ENCODE results near the gene ERCC6L2.

The ERCC6L2 gene

GRCh38 chr9:95839012-95839411 lies 36.5 kb upstream of the ERCC6L2 start:
- no peaks in the 10 kb centered on the region for H3K36me3 ChIP-seq (ENCODE audit: control insufficient read depth, insufficient read depth, low read length)
- TF ChIP-seq CTCF (IDR thresholded peaks at IDR 0.05): no peak

GRCh38 chr9:95840074-95840473 lies 35.4 kb upstream of the ERCC6L2 start:
- Histone ChIP-seq H3K4me1 (no peaks in the 10 kb centered on the region), H3K4me3 (ENCODE audit: low read depth, low read length) (no peak overlapping the region), H3K9me3 (ENCODE audit: control insufficient read depth, low read length) (no peaks in the 10 kb centered on the region), H3K27me3 (ENCODE audit: control insufficient read depth, insufficient read depth, low read length) (no peaks in the 10 kb centered on the region), H3K27ac (no peak overlapping the region), H3K9ac (no peak overlapping the region), H2AFZ (no peak overlapping the region), H3K36me3 (ENCODE audit: control insufficient read depth, insufficient read depth, low read length) (no peaks in the 10 kb centered on the region), H3K4me2 (ENCODE audit: low read length) (no peak overlapping the region), H3K79me2 (no peaks in the 10 kb centered on the region)
- TF ChIP-seq CTCF (IDR thresholded peaks at IDR 0.05): no peak

More at GRCh38 chr9:95839012-95839411, 36.5 kb upstream of the ERCC6L2 start:
- Histone ChIP-seq H3K9ac (no peak overlapping the region), H3K27ac (no peak overlapping the region), H3K4me1 (no peaks in the 10 kb centered on the region), H3K9me3 (ENCODE audit: control insufficient read depth, low read length) (no peaks in the 10 kb centered on the region), H3K4me3 (ENCODE audit: low read depth, low read length) (no peak overlapping the region), H3K4me2 (ENCODE audit: low read length) (no peak overlapping the region), H2AFZ (no peak overlapping the region), H3K79me2 (no peaks in the 10 kb centered on the region), H3K27me3 (ENCODE audit: control insufficient read depth, insufficient read depth, low read length) (no peaks in the 10 kb centered on the region)

GRCh38 chr9:95841377-95841776 lies 34.1 kb upstream of the ERCC6L2 start:
- no peaks in the 10 kb centered on the region for H3K4me1 ChIP-seq
- H2AFZ ChIP-seq: no peak overlapping the region
- no peak overlapping the region for H3K4me3 ChIP-seq (ENCODE audit: low read depth, low read length)
- H3K9ac ChIP-seq: no peak overlapping the region
- H3K36me3 ChIP-seq (ENCODE audit: control insufficient read depth, insufficient read depth, low read length): no peaks in the 10 kb centered on the region
- no peaks in the 10 kb centered on the region for H3K27me3 ChIP-seq (ENCODE audit: control insufficient read depth, insufficient read depth, low read length)
- no peak overlapping the region for H3K4me2 ChIP-seq (ENCODE audit: low read length)
- H3K27ac ChIP-seq: no peak overlapping the region
- H3K9me3 ChIP-seq (ENCODE audit: control insufficient read depth, low read length): no peaks in the 10 kb centered on the region
- no peaks in the 10 kb centered on the region for H3K79me2 ChIP-seq
- TF ChIP-seq CTCF (IDR thresholded peaks at IDR 0.05): no peak

GRCh38 chr9:95845751-95846150 lies 29.7 kb upstream of the ERCC6L2 start:
- Histone ChIP-seq H3K79me2 (no peaks in the 10 kb centered on the region), H3K4me1 (no peaks in the 10 kb centered on the region), H2AFZ (no peak overlapping the region), H3K9ac (no peak overlapping the region), H3K4me2 (ENCODE audit: low read length) (no peak overlapping the region), H3K36me3 (ENCODE audit: control insufficient read depth, insufficient read depth, low read length) (no peaks in the 10 kb centered on the region), H3K4me3 (ENCODE audit: low read depth, low read length) (no peak overlapping the region), H3K27ac (no peak overlapping the region), H3K9me3 (ENCODE audit: control insufficient read depth, low read length) (no peaks in the 10 kb centered on the region), H3K27me3 (ENCODE audit: control insufficient read depth, insufficient read depth, low read length) (no peaks in the 10 kb centered on the region)
- TF ChIP-seq CTCF (IDR thresholded peaks at IDR 0.05): no peak

GRCh38 chr9:95848764-95849163 lies 26.7 kb upstream of the ERCC6L2 start:
- H3K9me3 ChIP-seq (ENCODE audit: control insufficient read depth, low read length): no peaks in the 10 kb centered on the region
- no peaks in the 10 kb centered on the region for H3K36me3 ChIP-seq (ENCODE audit: control insufficient read depth, insufficient read depth, low read length)
- H3K27me3 ChIP-seq (ENCODE audit: control insufficient read depth, insufficient read depth, low read length): no peaks in the 10 kb centered on the region
- H3K4me2 ChIP-seq (ENCODE audit: low read length): no peak overlapping the region
- no peak for TF ChIP-seq CTCF (IDR thresholded peaks at IDR 0.05)
- H3K27ac ChIP-seq: no peak overlapping the region
- no peak overlapping the region for H3K4me3 ChIP-seq (ENCODE audit: low read depth, low read length)
- H3K4me1 ChIP-seq: no peaks in the 10 kb centered on the region
- H3K79me2 ChIP-seq: no peaks in the 10 kb centered on the region
- H2AFZ ChIP-seq: no peak overlapping the region
- H3K9ac ChIP-seq: no peak overlapping the region
